ENCODE results near the gene SPC25.

The SPC25 gene

DNA sequence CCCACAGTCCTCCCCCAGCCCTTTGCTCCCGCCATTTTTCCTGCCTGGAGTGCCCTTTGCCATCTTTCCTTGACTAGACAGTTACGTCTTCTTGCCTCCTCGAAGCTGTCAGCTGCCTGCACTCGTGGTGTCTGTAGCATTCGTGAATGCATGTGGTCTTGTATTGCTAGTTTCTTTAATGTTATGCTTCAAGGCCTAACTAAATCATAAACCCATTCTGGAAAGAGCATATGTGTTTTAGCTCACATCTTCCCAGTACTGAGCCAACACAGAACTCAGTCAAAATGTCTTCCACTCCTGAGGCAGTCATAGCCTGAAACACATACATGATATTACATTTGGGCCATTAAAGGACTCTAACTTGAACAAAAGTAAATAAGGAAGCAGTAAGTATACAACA lies 35.6 kb downstream of the SPC25 start:
- DNase-seq (ENCODE audit: low read depth): no peak
- TF ChIP-seq CTCF (IDR thresholded peaks at IDR 0.05; ENCODE audit: low read length, missing control alignments): no peak
- no peak overlapping the region for H3K4me3 ChIP-seq (replicated peaks; ENCODE audit: low read depth, low read length)

DNA sequence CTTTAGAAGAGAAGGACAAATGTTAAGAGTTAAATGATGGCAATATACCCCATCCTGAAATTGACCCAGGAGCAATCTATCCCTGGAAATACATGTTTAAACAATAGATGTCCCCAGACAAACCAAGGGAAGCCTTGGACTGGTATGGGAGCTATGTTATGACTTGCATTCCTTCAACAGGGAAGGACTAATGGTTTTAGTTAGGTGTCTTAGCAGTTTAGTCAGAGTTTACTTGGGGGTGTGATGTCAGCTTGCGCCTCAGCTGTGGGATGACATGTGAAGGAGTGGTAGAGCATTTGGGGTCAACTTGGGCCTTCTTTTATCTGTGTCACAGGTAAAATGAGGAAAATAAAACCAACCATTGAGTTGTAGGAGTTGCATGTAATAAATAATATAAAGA lies 36.8 kb downstream of the SPC25 start:
- TF ChIP-seq CTCF (IDR thresholded peaks at IDR 0.05; ENCODE audit: low read length, missing control alignments): no peak
- no peak overlapping the region for H3K4me3 ChIP-seq (replicated peaks; ENCODE audit: low read depth, low read length)
- no peak for DNase-seq (ENCODE audit: low read depth)

- no peak for TF ChIP-seq CTCF (IDR thresholded peaks at IDR 0.05; ENCODE audit: low read length, missing control alignments)
- DNase-seq (ENCODE audit: low read depth): no peak
- H3K4me3 ChIP-seq (replicated peaks; ENCODE audit: low read depth, low read length): no peak overlapping the region
Measured at GRCh38 chr2:168852481-168852880, 37.7 kb downstream of the SPC25 start.

DNA sequence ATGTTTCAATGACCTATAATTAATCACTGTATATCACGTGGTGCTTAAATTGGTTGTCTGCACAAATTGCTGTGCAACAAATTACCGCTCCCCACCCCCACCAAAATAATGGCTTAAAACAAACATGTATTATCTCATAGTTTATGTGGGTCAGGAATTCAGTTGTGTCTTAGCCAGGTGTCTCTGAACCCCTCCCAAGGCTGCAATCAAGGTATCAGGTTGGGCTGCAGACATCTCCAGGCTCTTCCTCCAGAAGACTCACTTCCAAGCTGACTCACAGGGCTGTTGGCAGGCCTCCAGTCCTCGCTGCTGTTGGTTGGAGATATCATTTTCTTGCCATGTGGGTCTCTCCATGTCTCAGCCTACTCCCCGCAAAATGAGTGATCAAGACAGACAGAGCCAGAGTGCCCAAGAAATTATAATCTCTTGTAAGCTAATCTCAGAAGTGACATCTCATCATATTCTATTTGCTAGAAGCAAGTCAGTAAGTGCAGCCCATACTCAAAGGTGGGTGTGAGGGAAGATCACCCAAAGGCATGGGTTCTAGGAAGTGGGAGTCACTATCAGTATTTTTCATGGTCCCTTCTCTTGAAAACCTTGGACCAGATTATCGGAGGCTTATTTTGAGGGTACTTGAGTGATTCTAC lies 38.4 kb downstream of the SPC25 start:
- DNase-seq (ENCODE audit: low read depth): peak; percentile 80
- H3K4me3 ChIP-seq (replicated peaks; ENCODE audit: low read depth, low read length): no peak overlapping the region
- no peak for TF ChIP-seq CTCF (IDR thresholded peaks at IDR 0.05; ENCODE audit: low read length, missing control alignments)

DNA sequence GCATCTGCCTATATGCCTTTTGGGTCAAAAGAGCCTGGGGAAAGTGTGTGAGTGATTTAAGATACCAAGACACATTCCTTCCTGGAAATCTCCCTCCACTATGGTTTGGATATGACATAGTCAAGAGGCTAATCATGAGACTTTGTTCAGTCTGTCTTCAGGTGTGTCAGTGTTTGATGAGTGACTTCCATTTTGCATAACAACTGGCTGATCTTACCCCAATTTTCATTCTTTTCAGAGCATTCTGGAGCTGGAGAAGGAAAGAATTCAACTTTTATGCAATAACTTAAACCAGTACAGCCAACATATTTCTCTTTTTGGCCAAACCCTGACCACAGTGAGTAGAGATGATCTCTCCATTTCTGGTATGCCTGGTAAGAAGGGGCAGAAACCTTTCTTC lies 39.4 kb downstream of the SPC25 start:
- no peak for TF ChIP-seq CTCF (IDR thresholded peaks at IDR 0.05; ENCODE audit: low read length, missing control alignments)
- DNase-seq (ENCODE audit: low read depth): no peak
- no peak overlapping the region for H3K4me3 ChIP-seq (replicated peaks; ENCODE audit: low read depth, low read length)

GRCh38 chr2:168849610-168850009 lies 40.6 kb downstream of the SPC25 start:
- TF ChIP-seq CTCF (IDR thresholded peaks at IDR 0.05; ENCODE audit: low read length, missing control alignments): peak; percentile 27
- no peak overlapping the region for H3K4me3 ChIP-seq (replicated peaks; ENCODE audit: low read depth, low read length)
- DNase-seq (ENCODE audit: low read depth): peak; percentile 65

DNA sequence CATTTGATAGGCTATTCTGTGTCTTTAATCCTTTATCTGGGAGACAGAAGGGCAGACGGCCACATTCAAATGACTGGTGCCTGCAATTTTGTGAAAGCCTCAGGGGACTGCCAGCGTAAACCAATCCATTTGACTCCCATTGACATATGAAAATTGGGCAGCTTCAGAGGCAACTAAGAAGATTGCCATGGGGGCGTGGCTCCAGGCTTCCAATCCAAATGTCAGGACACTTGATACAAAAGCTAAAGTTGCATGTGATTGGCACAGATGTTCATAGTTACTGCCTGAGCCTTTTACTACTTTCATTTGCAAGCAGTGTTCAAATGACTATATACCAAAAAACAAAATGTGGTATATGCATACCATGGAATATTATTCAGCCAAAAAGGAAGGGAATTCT lies 42.0 kb downstream of the SPC25 start:
- DNase-seq (ENCODE audit: low read depth): no peak
- no peak overlapping the region for H3K4me3 ChIP-seq (replicated peaks; ENCODE audit: low read depth, low read length)
- TF ChIP-seq CTCF (IDR thresholded peaks at IDR 0.05; ENCODE audit: low read length, missing control alignments): no peak

Data from fibroblast of pulmonary artery (primary cell).